ENCODE data around the gene SCNN1A.

- TF ChIP-seq POLR2A (IDR thresholded peaks at IDR 0.05) (peak; percentile 78 to 87), EP300 (IDR thresholded peaks at IDR 0.05) (no peak), POLR2AphosphoS5 (IDR thresholded peaks at IDR 0.05) (peak; percentile 79 to 90 (median 86))
- TF ChIP-seq, protein P1, sequence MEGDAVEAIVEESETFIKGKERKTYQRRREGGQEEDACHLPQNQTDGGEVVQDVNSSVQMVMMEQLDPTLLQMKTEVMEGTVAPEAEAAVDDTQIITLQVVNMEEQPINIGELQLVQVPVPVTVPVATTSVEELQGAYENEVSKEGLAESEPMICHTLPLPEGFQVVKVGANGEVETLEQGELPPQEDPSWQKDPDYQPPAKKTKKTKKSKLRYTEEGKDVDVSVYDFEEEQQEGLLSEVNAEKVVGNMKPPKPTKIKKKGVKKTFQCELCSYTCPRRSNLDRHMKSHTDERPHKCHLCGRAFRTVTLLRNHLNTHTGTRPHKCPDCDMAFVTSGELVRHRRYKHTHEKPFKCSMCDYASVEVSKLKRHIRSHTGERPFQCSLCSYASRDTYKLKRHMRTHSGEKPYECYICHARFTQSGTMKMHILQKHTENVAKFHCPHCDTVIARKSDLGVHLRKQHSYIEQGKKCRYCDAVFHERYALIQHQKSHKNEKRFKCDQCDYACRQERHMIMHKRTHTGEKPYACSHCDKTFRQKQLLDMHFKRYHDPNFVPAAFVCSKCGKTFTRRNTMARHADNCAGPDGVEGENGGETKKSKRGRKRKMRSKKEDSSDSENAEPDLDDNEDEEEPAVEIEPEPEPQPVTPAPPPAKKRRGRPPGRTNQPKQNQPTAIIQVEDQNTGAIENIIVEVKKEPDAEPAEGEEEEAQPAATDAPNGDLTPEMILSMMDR (IDR thresholded peaks at IDR 0.05) = no peak
Observed at GRCh38 chr12:6341417-6342139, 33.8 kb downstream of the SCNN1A start, which contains the start of gene TNFRSF1A.

Measured in sigmoid colon (tissue), 4 donors.